Ovary (tissue), 9 donors: ENCODE measurements around the gene ACTN2. TPM values are rescaled to one million over a fixed set of nuclear protein-coding genes. Genes with fewer than 3 reads are reported as not detected.
"Not testable (repeated sequence)": the region's sequence is repeated elsewhere in the genome, so short reads cannot be mapped to it uniquely, and the experiment has no call there.

Experiments
- DNase-seq, 5 donors: peaks; one replicate each; pipeline ENCODE4 v3.0.0-alpha.2; 2019 to 2020
- H3K27ac ChIP-seq, 2 donors: fragments of 200-600 bp; one replicate each; pipeline versions ENCODE4 v1.5.1 to v1.8.0; 2019 to 2022
- H3K27me3 ChIP-seq: fragments of 200-600 bp; one replicate; pipeline ENCODE4 v1.8.0; 2022
- H3K36me3 ChIP-seq: fragments of 200-600 bp; sonication (generic); one replicate; pipeline ENCODE4 v1.5.1; 2019
- H3K4me1 ChIP-seq: one replicate; pipeline ENCODE4 v1.8.1; 2013; ENCODE audit warnings: mild to moderate bottlenecking, moderate library complexity; ENCODE audit not compliant: insufficient read depth
- H3K4me3 ChIP-seq: fragments of 200-600 bp; sonication (generic); one replicate; pipeline ENCODE4 v1.5.1; 2017
- H3K9me3 ChIP-seq, 2 donors: fragments of 200-600 bp in 1 of 2; sonication (generic) in 1 of 2; one replicate each; pipeline versions ENCODE4 v1.5.1 to v1.8.1; 2013 to 2019; ENCODE audit warnings: mild to moderate bottlenecking in 1 of 2, moderate library complexity in 1 of 2
- EP300 ChIP-seq: sonication (generic); formaldehyde crosslinking; IDR thresholded peaks from one replicate; pipeline ENCODE4 v1.6.1; 2017; ENCODE audit warnings: antibody characterized with exemption
- POLR2A ChIP-seq: fragments of 450-650 bp; IDR thresholded peaks from one replicate; pipeline ENCODE4 v1.6.1; 2017; ENCODE audit warnings: antibody characterized with exemption, mild to moderate bottlenecking, moderate library complexity
- WGBS, 3 donors: extraction: QIAGEN DNeasy Blood & Tissue Kit in 1 of 3; methylation state at CpG; one replicate each; pipeline versions ENCODE4 v1.1.5 to v1.1.7; 2013 to 2017; 5-methylcytosine and 5-hydroxymethylcytosine counted together
- intact Hi-C, 4 donors: fragments of 100-400 bp; cut with DNase I; formaldehyde crosslinking; loops; one replicate each; pipeline versions ENCODE4 v1.11.0 to v1.15.1; 2022 to 2023
- polyA plus RNA-seq, 2 donors: library from polyadenylated mRNA; stranded (reverse); fragments of 200-250 nt in 1 of 2; fragments of 350-450 nt in 1 of 2; fragmentation: Illumina TruSeq in 1 of 2; extraction: RNeasy Lipid Tissue Mini Kit (QIAGEN cat#74804) in 1 of 2; gene quantifications; one replicate each; pipeline ENCODE4 v1.2.3, GENCODE V29; 2013 to 2014
- total RNA-seq, 7 donors: library from RNA; depleted of rRNA in 2 of 7; stranded (reverse); fragments of >200 nt in 2 of 7; fragmentation: NEBNext Ultra II Directional in 3 of 7; extraction: Animal tissue kit (Norgen Biotek cat#: 25700) in 3 of 7; gene quantifications; one replicate each; pipeline versions ENCODE4 v1.1.0 to v1.2.4, GENCODE V29; 2016 to 2023
- TF ChIP-seq, protein P1 (sequence below), 3 donors: fragments of 450-650 bp in 2 of 3; fragments of 200-600 bp in 1 of 3; IDR thresholded peaks; one replicate each; pipeline versions ENCODE4 v1.5.1 to v1.8.0; 2016 to 2022; ENCODE audit warnings: antibody characterized with exemption in 3 of 3, mild to moderate bottlenecking in 1 of 3
- donor health status: DM: no; HTN: no; CAD: no; lungs with moderate emphysema.
- donor health status: DM: no; HTN: no; CAD: no.
- donor health status: Bipolar disorder and iron deficiency.
- donor health status: DM: yes; HTN: yes; CAD: no.
- donor health status: DM: no; HTN: no; CAD: no.
- donor health status: DM: yes; HTN: yes; CAD: no.

The ACTN2 gene
- total and polyA plus RNA-seq, 9 donors: 0.34 to 2.7 (median 1.1) TPM

DNA sequence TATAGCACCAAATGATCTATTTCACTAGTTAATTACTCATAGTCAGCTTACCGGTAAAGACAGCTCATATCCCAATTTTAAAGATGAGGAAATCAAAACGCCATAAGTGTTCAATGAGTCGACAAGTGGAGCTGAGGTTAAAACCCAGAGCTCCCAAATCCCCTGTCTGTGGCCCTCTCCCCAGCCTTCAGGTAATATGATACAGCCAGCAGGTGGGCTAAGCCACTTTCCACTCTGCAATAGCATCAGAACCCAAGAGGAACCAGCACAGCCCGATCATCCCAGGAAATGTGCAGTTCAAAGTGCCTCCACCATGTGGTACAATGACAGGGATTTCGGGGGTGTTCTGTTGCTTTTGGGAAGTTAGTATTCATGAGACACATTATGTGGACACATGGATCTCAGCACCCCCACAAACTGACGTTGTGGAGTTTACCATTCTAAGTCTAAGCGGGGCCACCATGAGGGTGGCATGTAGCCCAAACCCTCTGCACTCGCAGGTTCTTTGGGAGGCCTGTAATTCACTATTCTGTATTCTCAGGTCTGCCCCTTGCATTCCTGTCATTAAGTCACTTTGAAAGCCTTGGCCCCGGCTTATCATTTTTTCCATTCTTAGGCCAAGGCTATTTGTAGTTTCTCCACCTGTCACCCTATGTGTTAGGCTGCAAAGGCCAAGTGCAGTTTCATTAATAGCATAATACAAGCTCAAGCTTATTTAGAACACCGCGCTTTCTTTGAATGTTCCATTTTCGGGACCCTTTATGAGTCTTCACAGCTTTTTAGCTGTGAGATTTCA lies 26.3 kb upstream of the ACTN2 start:
- TF ChIP-seq, protein P1, sequence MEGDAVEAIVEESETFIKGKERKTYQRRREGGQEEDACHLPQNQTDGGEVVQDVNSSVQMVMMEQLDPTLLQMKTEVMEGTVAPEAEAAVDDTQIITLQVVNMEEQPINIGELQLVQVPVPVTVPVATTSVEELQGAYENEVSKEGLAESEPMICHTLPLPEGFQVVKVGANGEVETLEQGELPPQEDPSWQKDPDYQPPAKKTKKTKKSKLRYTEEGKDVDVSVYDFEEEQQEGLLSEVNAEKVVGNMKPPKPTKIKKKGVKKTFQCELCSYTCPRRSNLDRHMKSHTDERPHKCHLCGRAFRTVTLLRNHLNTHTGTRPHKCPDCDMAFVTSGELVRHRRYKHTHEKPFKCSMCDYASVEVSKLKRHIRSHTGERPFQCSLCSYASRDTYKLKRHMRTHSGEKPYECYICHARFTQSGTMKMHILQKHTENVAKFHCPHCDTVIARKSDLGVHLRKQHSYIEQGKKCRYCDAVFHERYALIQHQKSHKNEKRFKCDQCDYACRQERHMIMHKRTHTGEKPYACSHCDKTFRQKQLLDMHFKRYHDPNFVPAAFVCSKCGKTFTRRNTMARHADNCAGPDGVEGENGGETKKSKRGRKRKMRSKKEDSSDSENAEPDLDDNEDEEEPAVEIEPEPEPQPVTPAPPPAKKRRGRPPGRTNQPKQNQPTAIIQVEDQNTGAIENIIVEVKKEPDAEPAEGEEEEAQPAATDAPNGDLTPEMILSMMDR (IDR thresholded peaks at IDR 0.05): no peak
- no peak for TF ChIP-seq POLR2A
- no peak for TF ChIP-seq EP300
- Histone ChIP-seq H3K9me3 (no peaks in the 10 kb centered on the region), H3K4me3 (no peak overlapping the region), H3K36me3 (no peaks in the 10 kb centered on the region), H3K27ac (no peak overlapping the region), H3K27me3 (no peaks in the 10 kb centered on the region), H3K4me1 (no peaks in the 10 kb centered on the region)
- intact Hi-C loops: no loop called here
- DNase-seq: no peak
- 79 to 88% (median 81%) methylated on average over 12 of the region's 12 CpGs for WGBS, 3 donors

DNA sequence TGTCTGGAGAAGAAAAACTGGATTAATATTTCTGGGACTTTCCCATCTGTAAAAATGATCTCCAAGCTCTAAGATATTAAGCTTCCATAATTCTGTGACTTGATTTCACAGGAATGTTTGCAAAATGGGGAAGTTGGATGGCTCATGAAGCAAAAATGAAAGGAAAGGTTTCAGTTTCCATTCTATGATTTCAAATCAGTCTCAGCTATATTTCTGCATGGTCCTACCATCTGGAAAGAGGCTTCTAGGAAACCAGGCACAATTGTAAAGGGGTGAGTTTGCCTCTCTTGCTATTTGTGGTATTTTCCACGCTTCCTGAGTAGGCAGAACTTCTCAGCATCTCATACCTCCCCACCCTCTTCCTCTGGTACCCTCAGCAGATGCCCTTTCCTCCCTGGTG lies 22.4 kb upstream of the ACTN2 start:
- Histone ChIP-seq H3K27ac (no peak overlapping the region), H3K4me3 (no peak overlapping the region), H3K9me3 (no peaks in the 10 kb centered on the region), H3K4me1 (no peaks in the 10 kb centered on the region), H3K27me3 (no peaks in the 10 kb centered on the region), H3K36me3 (no peaks in the 10 kb centered on the region)
- intact Hi-C loops: no loop called here
- DNase-seq: no peak
- TF ChIP-seq EP300 (no peak), POLR2A (no peak)
- TF ChIP-seq, protein P1 (IDR thresholded peaks at IDR 0.05): no peak
- WGBS, 3 donors: 57 to 74% (median 65%) methylated on average over 1 of the region's 1 CpG

- H3K27me3 ChIP-seq, H3K4me3 ChIP-seq, intact Hi-C loops, H3K27ac ChIP-seq, H3K36me3 ChIP-seq, H3K4me1 ChIP-seq, DNase-seq, H3K9me3 ChIP-seq: not testable (repeated sequence)
- 83 to 88% (median 86%) methylated on average over 5 of the region's 5 CpGs for WGBS, 3 donors
Measured at GRCh38 chr1:236668909-236669308, 17.4 kb upstream of the ACTN2 start.

DNA sequence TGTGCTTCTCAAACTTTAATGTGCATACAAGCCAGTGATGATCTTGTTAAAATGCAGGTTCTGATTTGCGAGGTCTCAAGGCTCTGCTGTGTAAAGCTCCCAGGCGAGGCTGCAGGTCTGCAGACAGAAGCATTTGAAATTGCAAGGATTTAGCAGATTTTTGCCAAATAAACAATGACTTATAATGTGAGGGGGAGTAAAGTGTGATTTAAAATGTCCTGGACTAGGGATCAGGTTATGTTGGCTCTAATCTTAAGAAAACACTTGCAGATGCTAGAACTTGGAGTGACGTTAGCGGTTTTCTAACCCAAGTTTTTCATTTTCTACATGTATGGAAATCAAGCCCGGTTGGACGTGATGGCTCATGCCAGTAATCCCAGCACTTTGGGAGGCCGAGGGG lies 16.2 kb upstream of the ACTN2 start:
- H3K4me3 ChIP-seq: no peak overlapping the region

More for the DNA sequence above, 16.2 kb upstream of the ACTN2 start:
- Histone ChIP-seq H3K4me1 (peaks cover 4% of the 10 kb centered on the region), H3K27ac (no peak overlapping the region), H3K27me3 (no peaks in the 10 kb centered on the region), H3K36me3 (no peaks in the 10 kb centered on the region), H3K9me3 (no peaks in the 10 kb centered on the region)
- DNase-seq: no peak
- intact Hi-C loops: no loop called here
- WGBS, 3 donors: 14 to 27% (median 16%) methylated on average over 7 of the region's 7 CpGs
- TF ChIP-seq, protein P1 (IDR thresholded peaks at IDR 0.05): no peak
- TF ChIP-seq EP300 (no peak), POLR2A (no peak)
